Measurements from ENCODE around the gene CHST8. TPM values are rescaled to one million over a fixed set of nuclear protein-coding genes. Genes with fewer than 3 reads are reported as not detected.

Gene CHST8
- total RNA-seq, 2 donors from 2014 or later = 2.7 TPM; not detected in 1

- DNase-seq (no peak), ATAC-seq (no peak)
- peaks cover 53% of the 10 kb centered on the region for H3K27me3 Mint-ChIP-seq
- peaks cover 4% of the 10 kb centered on the region for H3K36me3 Mint-ChIP-seq (ENCODE audit: low read depth)
- no peak overlapping the region for H3K27ac Mint-ChIP-seq
- no peak overlapping the region for H3K4me3 Mint-ChIP-seq
- no peaks in the 10 kb centered on the region for H3K4me1 Mint-ChIP-seq
- H3K9me3 ChIP-seq (ENCODE audit: control insufficient read depth, low read length, poor library complexity, severe bottlenecking) = no peaks in the 10 kb centered on the region
Observed at GRCh38 chr19:33726756-33727155, 105.0 kb downstream of the CHST8 start.

- Mint-ChIP-seq H3K27ac (no peak overlapping the region), H3K4me3 (no peak overlapping the region), H3K27me3 (peaks cover 52% of the 10 kb centered on the region), H3K4me1 (no peaks in the 10 kb centered on the region), H3K36me3 (ENCODE audit: low read depth) (peaks cover 4% of the 10 kb centered on the region)
- no peaks in the 10 kb centered on the region for H3K9me3 ChIP-seq (ENCODE audit: control insufficient read depth, low read length, poor library complexity, severe bottlenecking)
- DNase-seq (no peak), ATAC-seq (no peak)
Observed at GRCh38 chr19:33727331-33727998, 105.7 kb downstream of the CHST8 start.

GRCh38 chr19:33728141-33728540 is 106.4 kb downstream of the CHST8 start:
- Mint-ChIP-seq H3K36me3 (ENCODE audit: low read depth) (peaks cover 4% of the 10 kb centered on the region), H3K27me3 (peaks cover 46% of the 10 kb centered on the region), H3K27ac (no peak overlapping the region), H3K4me3 (no peak overlapping the region), H3K4me1 (no peaks in the 10 kb centered on the region)
- DNase-seq = no peak
- no peaks in the 10 kb centered on the region for H3K9me3 ChIP-seq (ENCODE audit: control insufficient read depth, low read length, poor library complexity, severe bottlenecking)
- ATAC-seq = no peak

GRCh38 chr19:33730858-33731607 is 109.3 kb downstream of the CHST8 start:
- Mint-ChIP-seq H3K27ac (no peak overlapping the region), H3K27me3 (peaks cover 49% of the 10 kb centered on the region)

GRCh38 chr19:33731881-33732280 is 110.1 kb downstream of the CHST8 start:
- peaks cover 50% of the 10 kb centered on the region for H3K27me3 Mint-ChIP-seq
- peaks cover 4% of the 10 kb centered on the region for H3K36me3 Mint-ChIP-seq (ENCODE audit: low read depth)
- no peaks in the 10 kb centered on the region for H3K9me3 ChIP-seq (ENCODE audit: control insufficient read depth, low read length, poor library complexity, severe bottlenecking)
- DNase-seq (no peak), ATAC-seq (no peak)
- H3K4me1 Mint-ChIP-seq = no peaks in the 10 kb centered on the region
- H3K27ac Mint-ChIP-seq = no peak overlapping the region
- H3K4me3 Mint-ChIP-seq = no peak overlapping the region

More at GRCh38 chr19:33730858-33731607, 109.3 kb downstream of the CHST8 start:
- no peaks in the 10 kb centered on the region for H3K9me3 ChIP-seq (ENCODE audit: control insufficient read depth, low read length, poor library complexity, severe bottlenecking)
- Mint-ChIP-seq H3K4me3 (no peak overlapping the region), H3K36me3 (ENCODE audit: low read depth) (peaks cover 4% of the 10 kb centered on the region), H3K4me1 (no peaks in the 10 kb centered on the region)
- ATAC-seq = no peak
- no peak for DNase-seq

GRCh38 chr19:33734913-33735312 is 113.2 kb downstream of the CHST8 start:
- Mint-ChIP-seq H3K27ac (no peak overlapping the region), H3K27me3 (peaks cover 60% of the 10 kb centered on the region), H3K36me3 (ENCODE audit: low read depth) (no peaks in the 10 kb centered on the region), H3K4me3 (no peak overlapping the region), H3K4me1 (no peaks in the 10 kb centered on the region)
- ATAC-seq = no peak
- no peaks in the 10 kb centered on the region for H3K9me3 ChIP-seq (ENCODE audit: control insufficient read depth, low read length, poor library complexity, severe bottlenecking)
- DNase-seq = no peak

- DNase-seq = no peak
- H3K4me3 Mint-ChIP-seq = no peak overlapping the region
- H3K4me1 Mint-ChIP-seq = no peaks in the 10 kb centered on the region
- no peaks in the 10 kb centered on the region for H3K36me3 Mint-ChIP-seq (ENCODE audit: low read depth)
- no peaks in the 10 kb centered on the region for H3K9me3 ChIP-seq (ENCODE audit: control insufficient read depth, low read length, poor library complexity, severe bottlenecking)
- ATAC-seq = no peak
- H3K27ac Mint-ChIP-seq = no peak overlapping the region
- H3K27me3 Mint-ChIP-seq = peaks cover 53% of the 10 kb centered on the region
Observed at GRCh38 chr19:33736158-33736557, 114.4 kb downstream of the CHST8 start.

GRCh38 chr19:33736787-33737186 is 115.0 kb downstream of the CHST8 start:
- DNase-seq = no peak
- no peaks in the 10 kb centered on the region for H3K9me3 ChIP-seq (ENCODE audit: control insufficient read depth, low read length, poor library complexity, severe bottlenecking)
- Mint-ChIP-seq H3K4me1 (no peaks in the 10 kb centered on the region), H3K27me3 (peaks cover 51% of the 10 kb centered on the region), H3K27ac (no peak overlapping the region), H3K4me3 (no peak overlapping the region), H3K36me3 (ENCODE audit: low read depth) (no peaks in the 10 kb centered on the region)
- ATAC-seq = no peak

GRCh38 chr19:33737681-33738371 is 116.1 kb downstream of the CHST8 start:
- no peak for ATAC-seq
- Mint-ChIP-seq H3K36me3 (ENCODE audit: low read depth) (no peaks in the 10 kb centered on the region), H3K4me3 (no peak overlapping the region), H3K4me1 (no peaks in the 10 kb centered on the region), H3K27me3 (peaks cover 47% of the 10 kb centered on the region), H3K27ac (no peak overlapping the region)
- no peak for DNase-seq
- H3K9me3 ChIP-seq (ENCODE audit: control insufficient read depth, low read length, poor library complexity, severe bottlenecking) = no peaks in the 10 kb centered on the region

GRCh38 chr19:33740811-33741396 is 119.2 kb downstream of the CHST8 start:
- H3K4me1 Mint-ChIP-seq = no peaks in the 10 kb centered on the region
- no peak for DNase-seq
- ATAC-seq = no peak
- H3K4me3 Mint-ChIP-seq = no peak overlapping the region
- peaks cover 49% of the 10 kb centered on the region for H3K27me3 Mint-ChIP-seq
- no peak overlapping the region for H3K27ac Mint-ChIP-seq
- no peaks in the 10 kb centered on the region for H3K9me3 ChIP-seq (ENCODE audit: control insufficient read depth, low read length, poor library complexity, severe bottlenecking)
- no peaks in the 10 kb centered on the region for H3K36me3 Mint-ChIP-seq (ENCODE audit: low read depth)

GRCh38 chr19:33745297-33745696 is 123.5 kb downstream of the CHST8 start:
- peaks cover 54% of the 10 kb centered on the region for H3K27me3 Mint-ChIP-seq
- no peak for ATAC-seq
- no peaks in the 10 kb centered on the region for H3K9me3 ChIP-seq (ENCODE audit: control insufficient read depth, low read length, poor library complexity, severe bottlenecking)
- H3K27ac Mint-ChIP-seq = no peak overlapping the region
- H3K4me1 Mint-ChIP-seq = no peaks in the 10 kb centered on the region
- no peak overlapping the region for H3K4me3 Mint-ChIP-seq
- no peak for DNase-seq
- no peaks in the 10 kb centered on the region for H3K36me3 Mint-ChIP-seq (ENCODE audit: low read depth)

GRCh38 chr19:33746159-33746558 is 124.4 kb downstream of the CHST8 start:
- H3K27ac Mint-ChIP-seq = no peak overlapping the region
- H3K4me3 Mint-ChIP-seq = no peak overlapping the region
- peaks cover 49% of the 10 kb centered on the region for H3K27me3 Mint-ChIP-seq
- no peaks in the 10 kb centered on the region for H3K9me3 ChIP-seq (ENCODE audit: control insufficient read depth, low read length, poor library complexity, severe bottlenecking)
- no peak for DNase-seq
- no peak for ATAC-seq
- H3K36me3 Mint-ChIP-seq (ENCODE audit: low read depth) = no peaks in the 10 kb centered on the region
- no peaks in the 10 kb centered on the region for H3K4me1 Mint-ChIP-seq

- DNase-seq = no peak
- no peak for ATAC-seq
- H3K36me3 Mint-ChIP-seq (ENCODE audit: low read depth) = no peaks in the 10 kb centered on the region
- no peaks in the 10 kb centered on the region for H3K4me1 Mint-ChIP-seq
- H3K9me3 ChIP-seq (ENCODE audit: control insufficient read depth, low read length, poor library complexity, severe bottlenecking) = no peaks in the 10 kb centered on the region
- H3K4me3 Mint-ChIP-seq = no peak overlapping the region
- peaks cover 50% of the 10 kb centered on the region for H3K27me3 Mint-ChIP-seq
- peak overlapping the region; percentile 34 for H3K27ac Mint-ChIP-seq
Observed at GRCh38 chr19:33747273-33747672, 125.5 kb downstream of the CHST8 start.

All from T-helper 17 cell (primary cell).